IgD-negative memory B cell (primary cell): ENCODE results near the gene ANKRD26. TPM values are rescaled to one million over a fixed set of nuclear protein-coding genes. Genes with fewer than 3 reads are reported as not detected.

Source experiments
- H3K27ac Mint-ChIP-seq, 3 donors: one replicate each; pipeline ENCODE4 v1.8.0; 2020 to 2022; ENCODE audit warnings: mild to moderate bottlenecking in 3 of 3, mixed read lengths in 3 of 3, moderate library complexity in 1 of 3
- H3K27me3 Mint-ChIP-seq: one replicate; pipeline ENCODE4 v1.8.0; 2021; ENCODE audit warnings: mixed read lengths
- H3K36me3 Mint-ChIP-seq: one replicate; pipeline ENCODE4 v1.8.0; 2020; ENCODE audit warnings: mild to moderate bottlenecking, mixed read lengths
- H3K4me1 Mint-ChIP-seq, 3 donors: one replicate each; pipeline ENCODE4 v1.8.0; 2020 to 2022; ENCODE audit warnings: mixed read lengths in 3 of 3, mild to moderate bottlenecking in 1 of 3
- H3K4me3 Mint-ChIP-seq, 4 donors: one replicate each; pipeline ENCODE4 v1.8.0; 2020 to 2022; ENCODE audit warnings: mild to moderate bottlenecking in 4 of 4, mixed read lengths in 4 of 4, moderate library complexity in 3 of 4
- H3K9me3 Mint-ChIP-seq, 3 donors: one replicate each; pipeline ENCODE4 v1.8.0; 2020 to 2021; ENCODE audit warnings: mixed read lengths in 3 of 3, mild to moderate bottlenecking in 1 of 3
- polyA plus RNA-seq: library from polyadenylated mRNA; unstranded; fragments of 300-500 nt; fragmentation: Illumina TruSeq; gene quantifications from one replicate; pipeline ENCODE4 v1.2.3, GENCODE V29; 2021

The ANKRD26 gene
- polyA plus RNA-seq, 1 donor from 2014 or later: 1.5 TPM

GRCh38 chr10:26977635-26978034, 122.7 kb downstream of the ANKRD26 start:
- Mint-ChIP-seq H3K4me3 (no peak overlapping the region), H3K36me3 (peaks cover 3% of the 10 kb centered on the region), H3K27ac (no peak overlapping the region), H3K9me3 (no peaks in the 10 kb centered on the region), H3K4me1 (no peaks in the 10 kb centered on the region), H3K27me3 (no peaks in the 10 kb centered on the region)

DNA sequence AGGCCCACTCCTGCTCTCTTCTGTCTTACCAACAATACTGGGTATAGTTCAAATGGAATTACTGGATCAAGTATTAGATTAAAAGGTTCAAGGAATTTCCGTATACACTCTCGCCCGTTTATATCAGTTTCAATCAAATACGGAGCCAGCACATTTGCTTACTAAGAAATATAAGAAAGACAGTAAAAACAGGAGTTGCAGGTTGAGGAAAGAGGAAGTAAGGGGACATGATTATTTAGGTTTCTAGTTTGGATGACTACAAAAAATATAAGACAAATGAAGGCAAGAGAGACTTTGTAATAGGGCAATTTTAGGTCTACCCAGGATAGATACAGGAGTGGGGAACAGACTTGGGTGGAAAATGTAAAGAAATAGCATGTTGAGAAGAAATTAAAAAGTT, 129.6 kb downstream of the ANKRD26 start:
- Mint-ChIP-seq H3K27ac (no peak overlapping the region), H3K4me1 (peaks cover 3 to 6% (median 3%) of the 10 kb centered on the region in 3 donors), H3K27me3 (no peaks in the 10 kb centered on the region), H3K9me3 (peaks cover 0 to under 1% (median 0%) of the 10 kb centered on the region in 3 donors), H3K36me3 (peaks cover 15% of the 10 kb centered on the region), H3K4me3 (no peak overlapping the region)

GRCh38 chr10:26969145-26969926, 131.0 kb downstream of the ANKRD26 start:
- no peak overlapping the region for H3K27ac Mint-ChIP-seq
- H3K9me3 Mint-ChIP-seq: peaks cover 0 to 2% (median 0%) of the 10 kb centered on the region in 3 donors
- H3K4me3 Mint-ChIP-seq: no peak overlapping the region
- H3K36me3 Mint-ChIP-seq: peaks cover 17% of the 10 kb centered on the region
- no peaks in the 10 kb centered on the region for H3K27me3 Mint-ChIP-seq
- H3K4me1 Mint-ChIP-seq: peaks cover 3 to 6% (median 3%) of the 10 kb centered on the region in 3 donors

DNA sequence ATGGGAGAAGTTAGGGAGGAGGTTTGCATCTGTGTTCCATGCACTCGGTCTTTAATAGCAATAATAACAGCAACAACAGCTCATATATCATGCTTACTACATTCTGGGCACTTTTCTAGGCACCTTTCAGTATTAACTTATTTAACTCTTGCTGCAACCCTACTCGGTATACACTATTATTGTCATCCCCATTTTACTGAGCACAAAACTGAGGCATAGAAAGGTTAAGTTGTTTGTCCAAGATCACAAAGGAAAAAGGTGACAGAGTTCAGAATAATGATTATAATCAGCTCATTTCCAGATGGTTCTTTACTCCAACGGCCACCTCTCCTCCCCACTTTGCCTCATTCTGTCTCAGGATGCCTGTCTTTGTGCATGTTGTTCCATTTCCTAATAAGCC, 137.5 kb downstream of the ANKRD26 start:
- H3K36me3 Mint-ChIP-seq: peaks cover 14% of the 10 kb centered on the region
- no peak overlapping the region for H3K4me3 Mint-ChIP-seq
- no peaks in the 10 kb centered on the region for H3K4me1 Mint-ChIP-seq
- H3K27me3 Mint-ChIP-seq: no peaks in the 10 kb centered on the region
- no peak overlapping the region for H3K27ac Mint-ChIP-seq
- H3K9me3 Mint-ChIP-seq: peaks cover 0 to 2% (median 0%) of the 10 kb centered on the region in 3 donors

DNA sequence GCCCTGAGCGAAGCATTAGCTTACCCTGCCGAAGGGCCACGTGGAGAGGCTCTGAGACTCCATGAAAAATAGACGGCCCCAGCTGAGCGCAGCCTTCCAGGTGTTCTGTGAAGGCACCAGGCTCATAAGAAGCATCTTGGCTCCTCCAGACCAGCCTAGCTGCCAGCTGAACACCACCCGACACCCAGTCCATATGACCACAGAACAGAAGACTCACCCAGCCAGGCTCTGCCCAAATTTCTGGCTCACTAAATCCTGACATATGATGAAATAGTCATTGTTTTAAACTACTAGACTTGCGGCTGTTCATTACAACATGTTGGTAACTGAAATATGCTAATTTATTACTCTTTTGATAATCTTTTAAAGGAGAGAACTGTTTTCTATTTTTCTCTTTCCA, 140.0 kb downstream of the ANKRD26 start:
- peaks cover 0 to 2% (median 0%) of the 10 kb centered on the region in 3 donors for H3K4me1 Mint-ChIP-seq
- no peaks in the 10 kb centered on the region for H3K27me3 Mint-ChIP-seq
- no peaks in the 10 kb centered on the region for H3K9me3 Mint-ChIP-seq
- H3K4me3 Mint-ChIP-seq: no peak overlapping the region
- H3K36me3 Mint-ChIP-seq: peaks cover 4% of the 10 kb centered on the region
- no peak overlapping the region for H3K27ac Mint-ChIP-seq

DNA sequence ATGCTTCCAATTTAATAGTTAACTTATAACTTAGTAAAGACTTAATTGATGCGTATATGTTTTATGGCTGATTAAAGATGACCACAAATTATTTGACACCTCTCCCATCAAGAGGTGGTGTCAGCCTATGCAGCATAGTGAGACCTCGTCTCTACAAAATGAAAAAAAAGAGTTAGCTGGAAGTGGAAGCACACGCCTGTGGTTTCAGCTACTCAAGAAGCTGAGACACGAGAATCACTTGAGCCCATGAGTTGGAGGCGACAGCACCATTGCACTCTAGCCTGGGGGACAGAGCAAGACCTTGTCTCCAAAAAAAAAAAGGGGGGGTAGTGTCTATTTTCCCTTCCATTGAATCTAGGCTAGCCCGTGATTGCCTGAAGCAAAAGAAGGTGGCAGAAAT, 140.5 kb downstream of the ANKRD26 start:
- Mint-ChIP-seq H3K27me3 (no peaks in the 10 kb centered on the region), H3K27ac (no peak overlapping the region), H3K9me3 (no peaks in the 10 kb centered on the region), H3K36me3 (peaks cover 4% of the 10 kb centered on the region), H3K4me3 (no peak overlapping the region), H3K4me1 (peaks cover 0 to 2% (median 0%) of the 10 kb centered on the region in 3 donors)

Other genes starting within 250 kb of the ANKRD26 start
- 93.8 TPM for gene ABI1, start 239.5 kb downstream of the ANKRD26 start, polyA plus RNA-seq
- 85.1 TPM for gene YME1L1, start 53.9 kb upstream of the ANKRD26 start, polyA plus RNA-seq
- 3.8 TPM for gene MASTL, start 54.9 kb upstream of the ANKRD26 start, polyA plus RNA-seq
- gene ACBD5, start 140.3 kb upstream of the ANKRD26 start, polyA plus RNA-seq: 10.1 TPM